ENCODE measurements around the gene BPIFB4. TPM values are rescaled to one million over a fixed set of nuclear protein-coding genes. Genes with fewer than 3 reads are reported as not detected.

BPIFB4 gene
- total RNA-seq, 5 donors from 2014 or later (not counting 1 experiment from before 2014, with no cell fraction given) = not detected

- H3K27ac Mint-ChIP-seq = no peak overlapping the region
- POLR2A ChIA-PET = no interaction called here
Measured at GRCh38 chr20:33071198-33071597, 8.2 kb upstream of the BPIFB4 start.

GRCh38 chr20:33072362-33072761 lies 7.1 kb upstream of the BPIFB4 start:
- no peak for DNase-seq
- no peaks in the 10 kb centered on the region for H3K27me3 Mint-ChIP-seq
- CTCF ChIA-PET = no interaction called here

More at GRCh38 chr20:33071198-33071597, 8.2 kb upstream of the BPIFB4 start:
- no peaks in the 10 kb centered on the region for H3K27me3 Mint-ChIP-seq
- H3K36me3 Mint-ChIP-seq = no peaks in the 10 kb centered on the region
- H3K36me3 ChIP-seq (ENCODE audit: control insufficient read depth in 2 of 2, extremely low read depth in 1 of 2, insufficient read depth in 1 of 2, low read length in 1 of 2) = no peaks in the 10 kb centered on the region
- H3K9me3 Mint-ChIP-seq = no peaks in the 10 kb centered on the region
- H3K27ac ChIP-seq (ENCODE audit: low read length) = no peak overlapping the region
- no peaks in the 10 kb centered on the region for H3K27me3 ChIP-seq (replicated peaks in 1 of 2; ENCODE audit: control insufficient read depth in 2 of 2, extremely low read depth in 1 of 2, insufficient read depth in 2 of 2, low read length in 1 of 2)
- ATAC-seq (replicated peaks in 1 of 4) = no peak
- CTCF ChIA-PET = interaction anchor here in 1 of 2 donors (0.6 kb wide), 2 partner anchors 168 to 624 kb away, joined by 3 read pairs; no protein-coding TSS in a partner anchor
- H3K4me3 ChIP-seq (ENCODE audit: control insufficient read depth in 1 of 2, extremely low read depth in 1 of 2, low read length in 1 of 2) = no peak overlapping the region
- H3K4me1 Mint-ChIP-seq = peaks cover 6 to 42% (median 9%) of the 10 kb centered on the region in 3 donors
- no peak for DNase-seq
- no peaks in the 10 kb centered on the region for H3K9me3 ChIP-seq
- H3K4me1 ChIP-seq (ENCODE audit: control insufficient read depth in 1 of 2, extremely low read depth in 1 of 2, insufficient read depth in 2 of 2, low read length in 2 of 2) = peaks cover 0 to 3% of the 10 kb centered on the region in 2 experiments
- H3K4me3 Mint-ChIP-seq = no peak overlapping the region
- WGBS (ENCODE audit: insufficient coverage) = no CpG with 5 or more reads among the region's 5 CpGs

GRCh38 chr20:33072813-33073212 lies 6.6 kb upstream of the BPIFB4 start:
- ATAC-seq (replicated peaks in 1 of 4) = no peak
- no peaks in the 10 kb centered on the region for H3K36me3 Mint-ChIP-seq
- ChIA-PET CTCF (no interaction called here), POLR2A (no interaction called here)
- H3K9me3 Mint-ChIP-seq = no peaks in the 10 kb centered on the region
- Histone ChIP-seq H3K4me1 (ENCODE audit: control insufficient read depth in 1 of 2, extremely low read depth in 1 of 2, insufficient read depth in 2 of 2, low read length in 2 of 2) (peaks cover 0 to 6% of the 10 kb centered on the region in 2 experiments), H3K9me3 (no peaks in the 10 kb centered on the region), H3K27me3 (replicated peaks in 1 of 2; ENCODE audit: control insufficient read depth in 2 of 2, extremely low read depth in 1 of 2, insufficient read depth in 2 of 2, low read length in 1 of 2) (peaks cover 0 to 5% of the 10 kb centered on the region in 2 experiments), H3K27ac (ENCODE audit: low read length) (no peak overlapping the region), H3K4me3 (ENCODE audit: control insufficient read depth in 1 of 2, extremely low read depth in 1 of 2, low read length in 1 of 2) (no peak overlapping the region), H3K36me3 (ENCODE audit: control insufficient read depth in 2 of 2, extremely low read depth in 1 of 2, insufficient read depth in 1 of 2, low read length in 1 of 2) (no peaks in the 10 kb centered on the region)
- no peak overlapping the region for H3K27ac Mint-ChIP-seq
- 71% methylated on average over 1 of the region's 2 CpGs for WGBS (ENCODE audit: insufficient coverage)
- H3K4me1 Mint-ChIP-seq = peaks cover 5 to 33% (median 11%) of the 10 kb centered on the region in 3 donors
- no peak for DNase-seq
- no peak overlapping the region for H3K4me3 Mint-ChIP-seq
- H3K27me3 Mint-ChIP-seq = no peaks in the 10 kb centered on the region

More at GRCh38 chr20:33072362-33072761, 7.1 kb upstream of the BPIFB4 start:
- Mint-ChIP-seq H3K36me3 (no peaks in the 10 kb centered on the region), H3K27ac (no peak overlapping the region), H3K9me3 (no peaks in the 10 kb centered on the region), H3K4me1 (peaks cover 6 to 38% (median 12%) of the 10 kb centered on the region in 3 donors), H3K4me3 (no peak overlapping the region)
- Histone ChIP-seq H3K27ac (ENCODE audit: low read length) (no peak overlapping the region), H3K27me3 (replicated peaks in 1 of 2; ENCODE audit: control insufficient read depth in 2 of 2, extremely low read depth in 1 of 2, insufficient read depth in 2 of 2, low read length in 1 of 2) (peaks cover 0 to 5% of the 10 kb centered on the region in 2 experiments), H3K4me1 (ENCODE audit: control insufficient read depth in 1 of 2, extremely low read depth in 1 of 2, insufficient read depth in 2 of 2, low read length in 2 of 2) (peaks cover 0 to 6% of the 10 kb centered on the region in 2 experiments), H3K4me3 (ENCODE audit: control insufficient read depth in 1 of 2, extremely low read depth in 1 of 2, low read length in 1 of 2) (no peak overlapping the region), H3K36me3 (ENCODE audit: control insufficient read depth in 2 of 2, extremely low read depth in 1 of 2, insufficient read depth in 1 of 2, low read length in 1 of 2) (no peaks in the 10 kb centered on the region), H3K9me3 (no peaks in the 10 kb centered on the region)
- no peak for ATAC-seq (replicated peaks in 1 of 4)
- WGBS (ENCODE audit: insufficient coverage) = 100% methylated on average over 2 of the region's 4 CpGs
- POLR2A ChIA-PET = no interaction called here

GRCh38 chr20:33074675-33075074 lies 4.8 kb upstream of the BPIFB4 start:
- Histone ChIP-seq H3K4me1 (ENCODE audit: control insufficient read depth in 1 of 2, extremely low read depth in 1 of 2, insufficient read depth in 2 of 2, low read length in 2 of 2) (peaks cover 0 to 3% of the 10 kb centered on the region in 2 experiments), H3K4me3 (ENCODE audit: control insufficient read depth in 1 of 2, extremely low read depth in 1 of 2, low read length in 1 of 2) (no peak overlapping the region), H3K9me3 (no peaks in the 10 kb centered on the region), H3K36me3 (ENCODE audit: control insufficient read depth in 2 of 2, extremely low read depth in 1 of 2, insufficient read depth in 1 of 2, low read length in 1 of 2) (no peaks in the 10 kb centered on the region), H3K27me3 (replicated peaks in 1 of 2; ENCODE audit: control insufficient read depth in 2 of 2, extremely low read depth in 1 of 2, insufficient read depth in 2 of 2, low read length in 1 of 2) (peaks cover 0 to 5% of the 10 kb centered on the region in 2 experiments), H3K27ac (ENCODE audit: low read length) (no peak overlapping the region)
- no peak for DNase-seq
- WGBS (ENCODE audit: insufficient coverage) = 83% methylated on average over 2 of the region's 2 CpGs
- H3K9me3 Mint-ChIP-seq = no peaks in the 10 kb centered on the region
- no peak overlapping the region for H3K4me3 Mint-ChIP-seq
- ATAC-seq (replicated peaks in 1 of 4) = no peak
- H3K27ac Mint-ChIP-seq = no peak overlapping the region
- peaks cover 0 to 18% (median 3%) of the 10 kb centered on the region in 3 donors for H3K4me1 Mint-ChIP-seq
- no peaks in the 10 kb centered on the region for H3K36me3 Mint-ChIP-seq
- peaks cover 0 to 2% of the 10 kb centered on the region in 2 donors for H3K27me3 Mint-ChIP-seq
- ChIA-PET CTCF (no interaction called here), POLR2A (no interaction called here)

- Histone ChIP-seq H3K27ac (ENCODE audit: low read length) (no peak overlapping the region), H3K27me3 (replicated peaks in 1 of 2; ENCODE audit: control insufficient read depth in 2 of 2, extremely low read depth in 1 of 2, insufficient read depth in 2 of 2, low read length in 1 of 2) (peaks cover 0 to 5% of the 10 kb centered on the region in 2 experiments), H3K4me1 (ENCODE audit: control insufficient read depth in 1 of 2, extremely low read depth in 1 of 2, insufficient read depth in 2 of 2, low read length in 2 of 2) (peaks cover 0 to 3% of the 10 kb centered on the region in 2 experiments), H3K9me3 (no peaks in the 10 kb centered on the region), H3K36me3 (ENCODE audit: control insufficient read depth in 2 of 2, extremely low read depth in 1 of 2, insufficient read depth in 1 of 2, low read length in 1 of 2) (no peaks in the 10 kb centered on the region), H3K4me3 (ENCODE audit: control insufficient read depth in 1 of 2, extremely low read depth in 1 of 2, low read length in 1 of 2) (no peak overlapping the region)
- no peak overlapping the region for H3K27ac Mint-ChIP-seq
- no peaks in the 10 kb centered on the region for H3K36me3 Mint-ChIP-seq
- H3K4me1 Mint-ChIP-seq = peaks cover 0 to 18% (median 3%) of the 10 kb centered on the region in 3 donors
- WGBS (ENCODE audit: insufficient coverage) = 90% methylated on average over 5 of the region's 6 CpGs
- peaks cover 0 to 2% of the 10 kb centered on the region in 2 donors for H3K27me3 Mint-ChIP-seq
- ATAC-seq (replicated peaks in 1 of 4) (no peak), DNase-seq (no peak)
- CTCF ChIA-PET = no interaction called here
- H3K4me3 Mint-ChIP-seq = no peak overlapping the region
- POLR2A ChIA-PET = no interaction called here
- no peaks in the 10 kb centered on the region for H3K9me3 Mint-ChIP-seq
Measured at GRCh38 chr20:33075281-33075680, 4.2 kb upstream of the BPIFB4 start.

GRCh38 chr20:33076662-33077372 lies 2.6 kb upstream of the BPIFB4 start:
- CTCF ChIA-PET = interaction anchor here in 1 of 2 donors (1.1 kb wide), 1 partner anchor 8 kb away, joined by 4 read pairs; no protein-coding TSS in a partner anchor
- Histone ChIP-seq H3K27ac (ENCODE audit: low read length) (no peak overlapping the region), H3K4me1 (ENCODE audit: control insufficient read depth in 1 of 2, extremely low read depth in 1 of 2, insufficient read depth in 2 of 2, low read length in 2 of 2) (peaks cover 0 to 3% of the 10 kb centered on the region in 2 experiments), H3K27me3 (replicated peaks in 1 of 2; ENCODE audit: control insufficient read depth in 2 of 2, extremely low read depth in 1 of 2, insufficient read depth in 2 of 2, low read length in 1 of 2) (peaks cover 0 to 5% of the 10 kb centered on the region in 2 experiments), H3K36me3 (ENCODE audit: control insufficient read depth in 2 of 2, extremely low read depth in 1 of 2, insufficient read depth in 1 of 2, low read length in 1 of 2) (no peaks in the 10 kb centered on the region), H3K4me3 (ENCODE audit: control insufficient read depth in 1 of 2, extremely low read depth in 1 of 2, low read length in 1 of 2) (no peak overlapping the region), H3K9me3 (no peaks in the 10 kb centered on the region)
- no peaks in the 10 kb centered on the region for H3K9me3 Mint-ChIP-seq
- peak in 7 of 35 experiments; percentile 5 to 35 (median 17) for DNase-seq
- peaks cover 0 to 18% (median 3%) of the 10 kb centered on the region in 3 donors for H3K4me1 Mint-ChIP-seq
- no peak overlapping the region for H3K27ac Mint-ChIP-seq
- H3K4me3 Mint-ChIP-seq = no peak overlapping the region
- H3K36me3 Mint-ChIP-seq = no peaks in the 10 kb centered on the region
- peaks cover 0 to 3% of the 10 kb centered on the region in 2 donors for H3K27me3 Mint-ChIP-seq
- POLR2A ChIA-PET = no interaction called here
- ATAC-seq (replicated peaks in 1 of 4) = no peak
- WGBS (ENCODE audit: insufficient coverage) = 76% methylated on average over 3 of the region's 6 CpGs
